SK-N-SH treated with all-trans-retinoic acid at 6 μM for 48 hours (cell line): ENCODE data around the gene YPEL1.

ENCODE experiments used
- ATAC-seq: fragments of 200-7000 bp; cut with Tn5 transposase; 3 replicates; pipeline ENCODE4 v1.9.1; 2020; ENCODE audit warnings: mild to moderate bottlenecking, moderate library complexity
- BACH2 ChIP-seq: fragments of 250-450 bp; sonication (Bioruptor Pico); IDR thresholded peaks from 2 replicates; pipeline ENCODE4 v1.9.0; 2021; ENCODE audit warnings: mild to moderate bottlenecking, borderline replicate concordance
- CREB5 ChIP-seq: fragments of 250-450 bp; sonication (Bioruptor Pico); IDR thresholded peaks from 2 replicates; pipeline ENCODE4 v1.5.1; 2020; ENCODE audit warnings: low read depth, mild to moderate bottlenecking, moderate library complexity
- CSDC2 ChIP-seq: fragments of 250-450 bp; sonication (Bioruptor Pico); IDR thresholded peaks from 2 replicates; pipeline ENCODE4 v1.5.0; 2020; ENCODE audit warnings: mild to moderate bottlenecking, moderate library complexity
- CSRNP3 ChIP-seq: fragments of 250-450 bp; sonication (Bioruptor Pico); IDR thresholded peaks from 2 replicates; pipeline ENCODE4 v1.5.1; 2021; ENCODE audit warnings: mild to moderate bottlenecking, moderate library complexity
- ESRRG ChIP-seq: fragments of 250-450 bp; sonication (Bioruptor Pico); IDR thresholded peaks from 2 replicates; pipeline ENCODE4 v1.6.1; 2021; ENCODE audit warnings: mild to moderate bottlenecking
- GLIS3 ChIP-seq: fragments of 250-450 bp; sonication (Bioruptor Pico); IDR thresholded peaks from 2 replicates; pipeline ENCODE4 v1.5.0; 2020; ENCODE audit warnings: mild to moderate bottlenecking, moderate library complexity
- ISL1 ChIP-seq: fragments of 250-450 bp; sonication (Bioruptor Pico); IDR thresholded peaks from 2 replicates; pipeline ENCODE4 v2.1.2; 2022; ENCODE audit warnings: mild to moderate bottlenecking, moderate library complexity
- OSR1 ChIP-seq: fragments of 250-450 bp; sonication (Bioruptor Pico); IDR thresholded peaks from 2 replicates; pipeline ENCODE4 v1.8.0; 2022; ENCODE audit warnings: moderate library complexity, mild to moderate bottlenecking, inconsistent platforms
- PATZ1 ChIP-seq: fragments of 250-450 bp; sonication (Bioruptor Pico); IDR thresholded peaks from 2 replicates; pipeline ENCODE4 v1.8.0; 2020; ENCODE audit warnings: mild to moderate bottlenecking, moderate library complexity, borderline replicate concordance
- POU6F1 ChIP-seq: fragments of 250-450 bp; sonication (Bioruptor Pico); IDR thresholded peaks from 2 replicates; pipeline ENCODE4 v1.8.0; 2021; ENCODE audit warnings: low read depth, mild to moderate bottlenecking, moderate library complexity, borderline replicate concordance
- PPARA ChIP-seq: fragments of 250-450 bp; sonication (Bioruptor Pico); IDR thresholded peaks from 2 replicates; pipeline ENCODE4 v1.5.0; 2020; ENCODE audit warnings: mild to moderate bottlenecking, borderline replicate concordance
- RARB ChIP-seq: fragments of 250-450 bp; sonication (Bioruptor Pico); IDR thresholded peaks from 2 replicates; pipeline ENCODE4 v1.8.0; 2021; ENCODE audit warnings: mild to moderate bottlenecking, moderate library complexity
- TCF4 ChIP-seq: fragments of 250-450 bp; sonication (Bioruptor Pico); IDR thresholded peaks from 2 replicates; pipeline ENCODE4 v1.8.0; 2021; ENCODE audit warnings: mild to moderate bottlenecking, moderate library complexity, borderline replicate concordance
- ZC3H10 ChIP-seq: fragments of 250-450 bp; sonication (Bioruptor Pico); IDR thresholded peaks from 2 replicates; pipeline ENCODE4 v1.5.1; 2021; ENCODE audit warnings: mild to moderate bottlenecking, moderate library complexity
- ZFP3 ChIP-seq: fragments of 250-450 bp; sonication (Bioruptor Pico); IDR thresholded peaks from 2 replicates; pipeline ENCODE4 v1.5.0; 2020; ENCODE audit warnings: mild to moderate bottlenecking, moderate library complexity
- ZFP30 ChIP-seq: fragments of 450-650 bp; formaldehyde crosslinking; IDR thresholded peaks from 2 replicates; pipeline ENCODE4 v1.5.0; 2022; ENCODE audit warnings: mild to moderate bottlenecking, moderate library complexity
- ZNF565 ChIP-seq: fragments of 450-650 bp; formaldehyde crosslinking; conservative IDR thresholded peaks from 2 replicates; pipeline ENCODE4 v1.5.0; 2020; ENCODE audit warnings: low read depth, mild to moderate bottlenecking, moderate library complexity
- ZNF70 ChIP-seq: fragments of 450-650 bp; formaldehyde crosslinking; IDR thresholded peaks from 2 replicates; pipeline ENCODE4 v1.5.0; 2020; ENCODE audit warnings: mild to moderate bottlenecking, moderate library complexity
- ZNF8 ChIP-seq: fragments of 450-650 bp; formaldehyde crosslinking; IDR thresholded peaks from 2 replicates; pipeline ENCODE4 v1.5.0; 2020; ENCODE audit warnings: mild to moderate bottlenecking, moderate library complexity

Gene YPEL1

GRCh38 chr22:21661991-21662390 lies 73.6 kb downstream of the YPEL1 start (continued):
- no peak for TF ChIP-seq OSR1 (CRISPR knock-in tag)
- no peak for TF ChIP-seq RARB (CRISPR knock-in tag)

GRCh38 chr22:21660904-21661303 lies 74.7 kb downstream of the YPEL1 start:
- no peak for ATAC-seq
- TF ChIP-seq TCF4 (CRISPR knock-in tag) (no peak), ZNF8 (no peak), ZFP3 (CRISPR knock-in tag) (no peak), ZNF70 (CRISPR knock-in tag) (no peak), PPARA (CRISPR knock-in tag) (no peak), ZFP30 (CRISPR knock-in tag) (no peak)
- TF ChIP-seq, all 23 proteins: peak for 0

- ATAC-seq: no peak
- TF ChIP-seq BACH2: no peak
- TF ChIP-seq ZFP30 (CRISPR knock-in tag): no peak
- no peak for TF ChIP-seq CSRNP3 (CRISPR knock-in tag)
- TF ChIP-seq GLIS3 (CRISPR knock-in tag): no peak
- TF ChIP-seq ZC3H10 (CRISPR knock-in tag): no peak
- TF ChIP-seq ESRRG (CRISPR knock-in tag): no peak
- no peak for TF ChIP-seq PPARA (CRISPR knock-in tag)
- no peak for TF ChIP-seq TCF4 (CRISPR knock-in tag)
- TF ChIP-seq CREB5 (CRISPR knock-in tag): no peak
- TF ChIP-seq POU6F1 (CRISPR knock-in tag): no peak
- TF ChIP-seq, all 23 proteins: peak for 0
These were observed 75.6 kb downstream of the YPEL1 start for GRCh38 chr22:21659864-21660525.

GRCh38 chr22:21657360-21658032 lies 78.1 kb downstream of the YPEL1 start:
- peak; percentile 91 for ATAC-seq
- TF ChIP-seq ZFP3 (CRISPR knock-in tag): no peak
- TF ChIP-seq CSRNP3 (CRISPR knock-in tag): no peak

- ATAC-seq: 0 out of 3 replicates have a peak, but pooled peaks have one; percentile 1
- TF ChIP-seq CREB5 (CRISPR knock-in tag) (no peak), PPARA (CRISPR knock-in tag) (no peak), ZNF565 (CRISPR knock-in tag) (no peak), CSRNP3 (CRISPR knock-in tag) (no peak), PATZ1 (CRISPR knock-in tag) (no peak), ESRRG (CRISPR knock-in tag) (no peak), ZFP3 (CRISPR knock-in tag) (no peak), OSR1 (CRISPR knock-in tag) (no peak), ZNF70 (CRISPR knock-in tag) (no peak), TCF4 (CRISPR knock-in tag) (no peak), CSDC2 (CRISPR knock-in tag) (no peak), POU6F1 (CRISPR knock-in tag) (no peak), ZC3H10 (CRISPR knock-in tag) (no peak), RARB (CRISPR knock-in tag) (no peak), ISL1 (no peak)
These were observed 78.6 kb downstream of the YPEL1 start for GRCh38 chr22:21657020-21657359.
